ENCODE measurements around the gene LDLR.
"Not testable (repeated sequence)": the region's sequence is repeated elsewhere in the genome, so short reads cannot be mapped to it uniquely, and the experiment has no call there.

Gene LDLR

DNA sequence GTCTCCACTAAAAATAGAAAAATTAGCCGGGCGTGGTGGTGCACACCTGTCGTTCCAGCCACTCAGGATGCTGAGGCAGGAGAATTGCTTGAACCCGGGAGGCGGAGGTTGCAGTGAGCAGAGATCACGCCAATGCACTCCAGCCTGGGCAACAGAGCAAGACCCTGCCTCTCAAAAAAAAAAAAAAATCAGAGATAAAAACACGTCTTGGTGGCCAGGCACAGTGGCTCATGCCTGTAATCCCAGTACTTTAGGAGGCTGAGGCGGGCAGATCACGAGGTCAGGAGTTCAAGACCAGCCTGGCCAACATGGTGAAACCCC, 89.8 kb downstream of the LDLR start:
- not testable (repeated sequence) for H3K27me3 Mint-ChIP-seq; H3K27ac Mint-ChIP-seq; H3K9me3 Mint-ChIP-seq (ENCODE audit: low read depth); H3K4me1 Mint-ChIP-seq (ENCODE audit: low read depth); H3K4me3 Mint-ChIP-seq; H3K36me3 Mint-ChIP-seq

DNA sequence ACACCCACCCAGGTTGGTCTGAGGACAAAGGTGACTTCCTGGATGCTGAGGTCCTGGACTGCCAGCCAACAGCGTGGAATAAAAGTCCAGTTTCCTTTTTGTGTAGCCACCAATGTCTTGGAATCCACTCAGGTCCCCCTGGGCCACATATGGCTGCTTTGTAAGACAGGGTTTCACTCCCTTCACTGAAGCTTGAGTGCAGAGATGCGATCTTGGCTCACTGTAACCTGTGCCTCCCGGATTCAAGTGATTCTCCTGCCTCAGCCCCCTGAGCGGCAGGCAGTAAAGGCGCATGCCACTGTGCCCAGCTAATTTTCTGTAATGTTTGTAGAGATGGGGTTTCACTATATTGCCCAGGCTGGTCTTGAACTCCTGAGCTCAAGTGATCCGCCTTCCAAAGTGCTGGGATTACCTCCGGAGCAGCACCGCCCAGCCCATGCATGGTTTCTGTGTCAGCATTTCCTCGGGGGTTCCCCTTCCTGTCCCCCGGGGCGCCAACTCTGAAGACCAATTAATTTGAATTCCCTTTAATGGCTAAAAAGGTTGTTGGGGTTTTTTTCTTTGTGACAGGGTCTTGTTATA, 90.5 kb downstream of the LDLR start:
- peaks cover 2% of the 10 kb centered on the region for H3K4me1 Mint-ChIP-seq (ENCODE audit: low read depth)
- H3K27me3 Mint-ChIP-seq, result peaks cover 1% of the 10 kb centered on the region
- no peaks in the 10 kb centered on the region for H3K9me3 Mint-ChIP-seq (ENCODE audit: low read depth)
- H3K27ac Mint-ChIP-seq, result no peak overlapping the region
- peaks cover 2% of the 10 kb centered on the region for H3K36me3 Mint-ChIP-seq
- no peak overlapping the region for H3K4me3 Mint-ChIP-seq

DNA sequence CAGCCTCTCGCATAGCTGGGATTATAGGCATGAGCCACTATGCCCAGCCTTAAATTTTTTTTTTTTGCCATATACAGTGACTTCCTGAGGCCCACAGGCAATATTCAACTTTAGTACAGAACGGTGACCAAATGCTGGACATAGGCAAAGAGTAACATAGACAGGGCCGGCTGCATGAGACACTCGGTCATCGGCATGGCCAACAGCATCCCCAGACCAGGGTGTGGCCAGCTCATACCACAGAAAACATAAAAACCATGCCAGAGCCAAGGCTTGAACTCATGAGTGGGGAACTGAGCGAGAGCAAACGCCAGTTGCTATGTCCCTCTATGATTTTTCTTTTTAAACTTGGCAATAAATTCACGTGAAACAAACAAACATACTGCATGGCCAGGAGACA, 91.1 kb downstream of the LDLR start:
- no peak overlapping the region for H3K27ac Mint-ChIP-seq
- H3K4me3 Mint-ChIP-seq, result no peak overlapping the region

DNA sequence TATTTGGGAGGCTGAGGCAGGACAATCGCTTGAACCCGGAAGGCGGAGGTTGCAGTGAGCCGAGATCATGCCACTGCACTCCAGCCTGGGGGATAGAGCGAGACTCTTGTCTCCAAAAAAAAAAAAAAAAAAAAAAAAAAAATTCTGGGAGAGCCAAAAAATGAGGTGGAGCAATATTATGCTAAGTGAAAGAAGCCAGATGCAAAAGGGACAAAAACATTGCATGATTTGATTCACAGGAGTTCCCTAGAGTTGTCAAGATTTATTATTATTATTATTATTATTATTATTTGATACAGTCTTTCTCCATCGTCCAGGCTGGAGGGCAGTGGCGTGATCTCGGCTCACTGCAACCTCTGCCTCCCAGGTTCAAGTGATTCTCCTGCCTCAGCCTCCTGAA, 91.7 kb downstream of the LDLR start:
- H3K27ac Mint-ChIP-seq; H3K27me3 Mint-ChIP-seq; H3K4me3 Mint-ChIP-seq; H3K36me3 Mint-ChIP-seq; H3K9me3 Mint-ChIP-seq (ENCODE audit: low read depth); H3K4me1 Mint-ChIP-seq (ENCODE audit: low read depth): not testable (repeated sequence)

More for the DNA sequence above, 91.1 kb downstream of the LDLR start:
- H3K4me1 Mint-ChIP-seq (ENCODE audit: low read depth), result peaks cover 2% of the 10 kb centered on the region
- no peaks in the 10 kb centered on the region for H3K9me3 Mint-ChIP-seq (ENCODE audit: low read depth)
- peaks cover 1% of the 10 kb centered on the region for H3K27me3 Mint-ChIP-seq
- H3K36me3 Mint-ChIP-seq, result peaks cover 2% of the 10 kb centered on the region

DNA sequence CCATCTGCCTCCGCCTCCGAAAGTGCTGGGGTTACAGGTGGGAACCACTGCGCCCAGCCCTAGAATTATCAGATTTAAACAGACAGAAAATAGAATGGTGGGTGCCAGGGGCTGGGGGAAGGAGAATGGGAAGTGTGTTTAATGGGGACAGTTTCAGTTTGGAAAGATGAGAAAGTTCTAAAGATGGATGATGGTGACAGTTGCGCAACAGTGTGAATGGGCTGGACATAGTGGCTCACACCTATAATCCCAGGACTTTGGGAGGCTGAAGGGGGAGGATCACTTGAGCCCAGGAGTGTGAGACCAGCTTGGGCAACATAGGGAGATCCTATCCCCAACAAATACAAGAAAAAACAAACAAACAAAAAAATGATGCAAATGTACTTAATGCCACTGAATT, 92.2 kb downstream of the LDLR start:
- H3K4me1 Mint-ChIP-seq (ENCODE audit: low read depth), result peaks cover 2% of the 10 kb centered on the region
- no peak overlapping the region for H3K4me3 Mint-ChIP-seq
- no peaks in the 10 kb centered on the region for H3K9me3 Mint-ChIP-seq (ENCODE audit: low read depth)
- peaks cover 2% of the 10 kb centered on the region for H3K36me3 Mint-ChIP-seq
- peaks cover 1% of the 10 kb centered on the region for H3K27me3 Mint-ChIP-seq
- H3K27ac Mint-ChIP-seq, result no peak overlapping the region
